Keratinocyte (primary cell): Measurements from ENCODE around the gene RIC3.

Experiments
- CTCF ChIP-seq, 3 experiments: IDR thresholded peaks in 1 of 3; conservative IDR thresholded peaks in 1 of 3; optimal IDR thresholded peaks in 1 of 3; 2 replicates in 2 of 3; 3 replicates in 1 of 3; pipeline versions ENCODE3 to v1.5.1; 2011; ENCODE audit warnings: low read length in 3 of 3, mild to moderate bottlenecking in 3 of 3, moderate library complexity in 2 of 3, control low read depth in 1 of 3, inconsistent platforms in 1 of 3; ENCODE audit not compliant: insufficient read depth in 2 of 3; ENCODE audit errors: extremely low read depth in 1 of 3
- EZH2 ChIP-seq: IDR thresholded peaks from one replicate; pipeline ENCODE4 v1.6.1; 2012; ENCODE audit warnings: inconsistent platforms, mild to moderate bottlenecking, low read length, moderate library complexity

DNA sequence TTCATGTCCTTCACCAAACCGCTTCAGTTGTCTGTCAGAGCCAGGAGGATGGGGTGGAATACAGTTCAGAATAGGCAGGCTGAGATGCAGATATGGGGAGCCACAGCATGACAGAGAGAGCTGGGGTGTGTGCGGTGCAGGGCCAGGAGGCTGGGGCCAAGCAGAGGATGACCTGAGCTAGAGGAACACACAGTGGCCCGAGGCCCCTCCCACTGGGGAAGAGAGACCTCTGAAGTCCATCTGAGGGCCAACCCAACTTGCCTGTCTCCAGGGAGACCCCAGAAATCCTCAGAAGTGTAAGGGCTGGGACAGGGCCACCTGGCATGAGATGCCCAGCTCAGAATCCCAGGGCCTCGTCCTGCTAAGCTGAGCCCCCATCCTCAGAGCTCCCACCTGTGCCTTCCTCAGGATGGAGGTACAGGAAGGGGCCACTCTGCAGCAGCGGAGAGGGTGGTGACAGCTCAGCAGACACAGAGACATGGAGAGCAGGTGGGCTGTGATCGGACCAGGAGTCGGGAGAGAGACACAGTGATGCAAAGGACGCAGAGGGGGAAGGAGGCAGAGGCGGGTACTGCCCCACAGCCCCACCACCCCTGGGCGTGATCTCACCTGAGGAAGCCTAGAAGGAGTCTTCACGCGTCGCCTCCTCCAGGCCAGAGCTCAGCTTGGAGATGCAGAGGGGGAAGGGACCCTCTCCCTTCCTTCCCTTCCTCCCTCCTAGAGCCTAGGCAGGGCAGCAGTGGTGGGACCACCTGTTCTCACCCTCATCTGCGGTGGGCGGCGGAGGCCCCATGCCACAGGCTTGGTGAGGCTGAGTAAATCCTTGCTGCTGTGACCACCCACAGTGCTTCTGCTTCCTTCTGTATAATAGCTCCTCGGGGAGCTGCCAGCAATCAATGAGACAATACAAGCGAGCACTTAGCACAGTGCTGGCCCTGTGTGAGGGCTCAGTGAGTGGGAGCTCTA, 96.9 kb downstream of the RIC3 start:
- TF ChIP-seq CTCF (optimal IDR thresholded peaks at IDR 0.05 in 1 of 3, IDR thresholded peaks at IDR 0.05 in 1 of 3, conservative IDR thresholded peaks at IDR 0.05 in 1 of 3; ENCODE audit: extremely low read depth in 1 of 3, insufficient read depth in 2 of 3, low read length in 3 of 3): no peak
- no peak for TF ChIP-seq EZH2
